Mesendoderm (in vitro differentiated cells): Measurements from ENCODE around the gene PLN.

ENCODE experiments used
- DNase-seq: peaks from one replicate; pipeline ENCODE4 v3.0.0; 2013
- H2AK5ac ChIP-seq: 2 replicates; pipeline ENCODE4 v1.6.1; 2013; ENCODE audit warnings: low read length, inconsistent platforms
- H2BK120ac ChIP-seq: 2 replicates; pipeline ENCODE4 v1.6.1; 2013; ENCODE audit warnings: low read depth, mild to moderate bottlenecking, low read length, moderate library complexity, mixed read lengths
- H2BK15ac ChIP-seq: replicated peaks from 2 replicates; pipeline ENCODE4 v1.6.1; 2013; ENCODE audit warnings: low read depth, mild to moderate bottlenecking, moderate library complexity
- H2BK5ac ChIP-seq: 2 replicates; pipeline ENCODE4 v1.6.1; 2013; ENCODE audit warnings: low read length, inconsistent platforms
- H3K18ac ChIP-seq: 2 replicates; pipeline ENCODE4 v1.6.1; 2013; ENCODE audit warnings: mild to moderate bottlenecking, low read length, mixed read lengths
- H3K23ac ChIP-seq: one replicate; pipeline ENCODE4 v1.6.1; 2013; ENCODE audit warnings: low read length
- H3K27ac ChIP-seq: 2 replicates; pipeline ENCODE4 v1.5.1; 2013; ENCODE audit warnings: low read depth, mild to moderate bottlenecking, inconsistent platforms, low read length, moderate library complexity
- H3K27me3 ChIP-seq: 2 replicates; pipeline ENCODE4 v1.6.1; 2013; ENCODE audit warnings: low read length, control low read depth, mild to moderate bottlenecking, inconsistent platforms; ENCODE audit not compliant: insufficient read depth, poor library complexity
- H3K36me3 ChIP-seq: 2 replicates; pipeline ENCODE4 v1.6.1; 2013; ENCODE audit warnings: low read length, inconsistent platforms; ENCODE audit not compliant: control insufficient read depth, insufficient read depth
- H3K4ac ChIP-seq: one replicate; pipeline ENCODE4 v1.6.1; 2013; ENCODE audit warnings: low read depth, mild to moderate bottlenecking, low read length, moderate library complexity
- H3K4me1 ChIP-seq: 2 replicates; pipeline ENCODE4 v1.6.1; 2013; ENCODE audit warnings: low read depth, low read length, inconsistent platforms; ENCODE audit not compliant: control insufficient read depth
- H3K4me2 ChIP-seq: 2 replicates; pipeline ENCODE4 v1.6.1; 2013; ENCODE audit warnings: low read length
- H3K4me3 ChIP-seq: 2 replicates; pipeline ENCODE4 v1.5.1; 2013; ENCODE audit warnings: mild to moderate bottlenecking, low read length
- H3K56ac ChIP-seq: one replicate; pipeline ENCODE4 v1.6.1; 2013; ENCODE audit warnings: low read length
- H3K79me1 ChIP-seq: 2 replicates; pipeline ENCODE4 v1.6.1; 2013; ENCODE audit warnings: low read length, inconsistent platforms
- H3K79me2 ChIP-seq: 2 replicates; pipeline ENCODE4 v1.6.1; 2013; ENCODE audit warnings: mild to moderate bottlenecking, low read length; ENCODE audit not compliant: control insufficient read depth, insufficient read depth
- H3K9ac ChIP-seq: 2 replicates; pipeline ENCODE4 v1.6.1; 2013; ENCODE audit warnings: low read length, inconsistent platforms
- H4K5ac ChIP-seq: one replicate; pipeline ENCODE4 v1.6.1; 2013; ENCODE audit warnings: low read length
- H4K8ac ChIP-seq: one replicate; pipeline ENCODE4 v1.6.1; 2013; ENCODE audit warnings: low read depth, mild to moderate bottlenecking, control low read depth, low read length, moderate library complexity
- WGBS: extraction: QIAGEN DNeasy Blood & Tissue Kit; methylation state at CpG from one replicate; pipeline ENCODE4 v1.1.7; 2013; ENCODE audit warnings: low lambda C conversion rate, missing lambda C conversion rate; ENCODE audit not compliant: insufficient coverage; ENCODE audit errors: extremely low coverage; 5-methylcytosine and 5-hydroxymethylcytosine counted together

PLN gene

DNA sequence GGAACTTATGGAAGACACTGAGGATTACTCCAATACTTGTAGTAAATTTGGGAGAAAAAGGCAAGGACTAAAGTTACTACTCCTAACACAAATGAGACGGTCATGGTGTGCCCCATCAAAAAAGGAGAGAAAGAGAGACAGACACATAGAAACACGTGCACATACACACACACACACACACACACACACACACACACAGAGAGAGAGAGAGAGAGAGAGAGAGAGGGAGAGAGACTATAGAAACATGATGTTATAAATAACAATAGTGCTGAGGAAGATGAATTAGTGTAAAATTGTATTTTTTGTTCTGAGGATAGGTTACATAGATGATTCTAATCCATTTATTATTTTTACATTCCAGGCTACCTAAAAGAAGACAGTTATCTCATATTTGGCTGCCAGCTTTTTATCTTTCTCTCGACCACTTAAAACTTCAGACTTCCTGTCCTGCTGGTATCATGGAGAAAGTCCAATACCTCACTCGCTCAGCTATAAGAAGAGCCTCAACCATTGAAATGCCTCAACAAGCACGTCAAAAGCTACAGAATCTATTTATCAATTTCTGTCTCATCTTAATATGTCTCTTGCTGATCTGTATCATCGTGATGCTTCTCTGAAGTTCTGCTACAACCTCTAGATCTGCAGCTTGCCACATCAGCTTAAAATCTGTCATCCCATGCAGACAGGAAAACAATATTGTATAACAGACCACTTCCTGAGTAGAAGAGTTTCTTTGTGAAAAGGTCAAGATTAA lies 10.5 kb downstream of the PLN start:
- H3K36me3 ChIP-seq: no peaks in the 10 kb centered on the region
- no peaks in the 10 kb centered on the region for H3K79me2 ChIP-seq
- no peak overlapping the region for H2BK5ac ChIP-seq
- H3K18ac ChIP-seq: no peak overlapping the region
- H3K23ac ChIP-seq: no peak overlapping the region
- WGBS: no CpG with 5 or more reads among the region's 6 CpGs
- H2AK5ac ChIP-seq: no peak overlapping the region
- no peak overlapping the region for H3K4me2 ChIP-seq
- no peaks in the 10 kb centered on the region for H3K27me3 ChIP-seq
- no peak overlapping the region for H3K56ac ChIP-seq
- H3K4me1 ChIP-seq: no peaks in the 10 kb centered on the region
- no peak overlapping the region for H3K4me3 ChIP-seq
- no peaks in the 10 kb centered on the region for H3K79me1 ChIP-seq
- no peak for DNase-seq
- H4K5ac ChIP-seq: no peak overlapping the region
- H2BK15ac ChIP-seq: no peak overlapping the region
- no peak overlapping the region for H3K9ac ChIP-seq
- H2BK120ac ChIP-seq: no peak overlapping the region
- H4K8ac ChIP-seq: no peak overlapping the region
- no peak overlapping the region for H3K4ac ChIP-seq
- H3K27ac ChIP-seq: no peak overlapping the region

- Histone ChIP-seq H2AK5ac (no peak overlapping the region), H3K4me1 (no peaks in the 10 kb centered on the region), H2BK15ac (no peak overlapping the region), H2BK5ac (no peak overlapping the region), H3K18ac (no peak overlapping the region), H3K36me3 (no peaks in the 10 kb centered on the region), H3K9ac (no peak overlapping the region), H4K5ac (no peak overlapping the region), H3K79me2 (no peaks in the 10 kb centered on the region), H3K56ac (no peak overlapping the region), H3K27me3 (no peaks in the 10 kb centered on the region), H3K4ac (no peak overlapping the region), H2BK120ac (no peak overlapping the region), H3K27ac (no peak overlapping the region), H4K8ac (no peak overlapping the region), H3K23ac (no peak overlapping the region), H3K4me3 (no peak overlapping the region), H3K79me1 (no peaks in the 10 kb centered on the region), H3K4me2 (no peak overlapping the region)
- no peak for DNase-seq
These were observed 11.6 kb downstream of the PLN start for GRCh38 chr6:118559659-118560058.

GRCh38 chr6:118562248-118562647 lies 14.2 kb downstream of the PLN start:
- H3K79me2 ChIP-seq: no peaks in the 10 kb centered on the region

GRCh38 chr6:118562959-118563358 lies 14.9 kb downstream of the PLN start:
- H3K4me2 ChIP-seq: no peak overlapping the region

More at GRCh38 chr6:118562248-118562647, 14.2 kb downstream of the PLN start:
- Histone ChIP-seq H4K8ac (no peak overlapping the region), H3K23ac (no peak overlapping the region), H2AK5ac (no peak overlapping the region), H2BK120ac (no peak overlapping the region), H2BK5ac (no peak overlapping the region), H3K18ac (no peak overlapping the region), H3K27me3 (no peaks in the 10 kb centered on the region), H3K4me2 (no peak overlapping the region), H3K56ac (no peak overlapping the region), H3K4me3 (no peak overlapping the region), H3K4ac (no peak overlapping the region), H2BK15ac (no peak overlapping the region), H4K5ac (no peak overlapping the region), H3K36me3 (no peaks in the 10 kb centered on the region), H3K79me1 (no peaks in the 10 kb centered on the region), H3K4me1 (no peaks in the 10 kb centered on the region), H3K27ac (no peak overlapping the region), H3K9ac (no peak overlapping the region)
- no peak for DNase-seq
- no CpG with 5 or more reads among the region's 1 CpG for WGBS

DNA sequence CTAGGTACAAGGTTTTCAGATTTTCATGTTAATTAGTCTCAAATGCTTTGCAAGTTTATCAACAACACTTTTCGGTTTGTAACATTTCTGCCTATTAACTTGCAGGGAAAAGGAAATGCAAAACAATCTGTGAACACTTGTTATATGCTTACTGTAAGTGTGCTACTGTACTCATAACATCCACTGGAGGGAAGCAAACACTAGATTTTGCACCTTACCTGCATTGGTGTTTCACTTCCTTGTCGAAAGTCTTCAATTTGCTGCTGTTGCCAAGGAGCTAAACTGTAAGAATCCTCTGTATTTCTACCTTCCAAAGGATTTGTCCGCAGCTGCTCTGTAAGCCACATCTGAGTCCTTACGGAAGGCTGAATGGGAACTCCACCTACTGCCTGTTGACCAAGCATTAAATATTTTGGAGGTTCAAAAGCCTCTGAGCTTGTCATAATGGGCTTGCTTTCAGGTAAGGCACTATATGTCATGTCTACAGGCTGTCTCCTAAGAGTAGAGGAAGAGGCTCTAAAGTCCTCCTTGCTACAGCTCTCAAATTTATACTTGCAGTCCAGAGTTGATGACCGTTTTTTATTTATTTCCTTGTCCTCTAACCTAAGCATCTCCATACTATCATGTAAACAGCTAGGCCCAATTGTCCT lies 17.3 kb downstream of the PLN start:
- no peak overlapping the region for H3K4ac ChIP-seq
- H3K23ac ChIP-seq: no peak overlapping the region
- no peak overlapping the region for H4K5ac ChIP-seq
- no peak overlapping the region for H2BK15ac ChIP-seq
- no peak overlapping the region for H3K18ac ChIP-seq
- H3K27ac ChIP-seq: no peak overlapping the region
- no peaks in the 10 kb centered on the region for H3K36me3 ChIP-seq
- H3K4me1 ChIP-seq: no peaks in the 10 kb centered on the region
- H3K4me3 ChIP-seq: no peak overlapping the region
- H2AK5ac ChIP-seq: no peak overlapping the region
- H2BK120ac ChIP-seq: no peak overlapping the region
- H3K27me3 ChIP-seq: no peaks in the 10 kb centered on the region
- DNase-seq: peak; percentile 74
- no peaks in the 10 kb centered on the region for H3K79me1 ChIP-seq
- H2BK5ac ChIP-seq: no peak overlapping the region
- no peak overlapping the region for H3K56ac ChIP-seq
- H3K9ac ChIP-seq: no peak overlapping the region
- H4K8ac ChIP-seq: no peak overlapping the region
- no CpG with 5 or more reads among the region's 5 CpGs for WGBS
- no peaks in the 10 kb centered on the region for H3K79me2 ChIP-seq
- no peak overlapping the region for H3K4me2 ChIP-seq

More at GRCh38 chr6:118562959-118563358, 14.9 kb downstream of the PLN start:
- Histone ChIP-seq H3K27ac (no peak overlapping the region), H3K4ac (no peak overlapping the region), H2AK5ac (no peak overlapping the region), H4K5ac (no peak overlapping the region), H3K4me1 (no peaks in the 10 kb centered on the region), H3K18ac (no peak overlapping the region), H2BK5ac (no peak overlapping the region), H3K79me1 (no peaks in the 10 kb centered on the region), H3K23ac (no peak overlapping the region), H4K8ac (no peak overlapping the region), H3K27me3 (no peaks in the 10 kb centered on the region), H3K9ac (no peak overlapping the region), H3K4me3 (no peak overlapping the region), H3K56ac (no peak overlapping the region), H2BK120ac (no peak overlapping the region), H2BK15ac (no peak overlapping the region), H3K36me3 (no peaks in the 10 kb centered on the region), H3K79me2 (no peaks in the 10 kb centered on the region)
- WGBS: no CpG with 5 or more reads among the region's 1 CpG
- no peak for DNase-seq
